ENCODE data around the gene P3H4.

Gene P3H4

GRCh38 chr17:41821776-41822175, 10.0 kb upstream of the P3H4 start:
- DNase-seq (ENCODE audit: insufficient read length, low spot score) = no peak
- TF ChIP-seq POU2F2 (IDR thresholded peaks at IDR 0.05; ENCODE audit: low read depth, low read length) (no peak), SPI1 (IDR thresholded peaks at IDR 0.05; ENCODE audit: low read depth, low read length) (no peak), PAX5 (IDR thresholded peaks at IDR 0.05; ENCODE audit: insufficient read depth, low read length, severe bottlenecking) (no peak), TAF1 (IDR thresholded peaks at IDR 0.05; ENCODE audit: low read depth, low read length) (no peak), POLR2A (IDR thresholded peaks at IDR 0.05; ENCODE audit: low read depth, low read length) (no peak), POLR2AphosphoS5 (IDR thresholded peaks at IDR 0.05; ENCODE audit: low read depth, low read length) (no peak)
- FAIRE-seq = no peak

- TF ChIP-seq PAX5 (IDR thresholded peaks at IDR 0.05; ENCODE audit: insufficient read depth, low read length, severe bottlenecking) = no peak
- no peak for TF ChIP-seq POLR2AphosphoS5 (IDR thresholded peaks at IDR 0.05; ENCODE audit: low read depth, low read length)
- FAIRE-seq (no peak), DNase-seq (ENCODE audit: insufficient read length, low spot score) (no peak)
These were observed 6.3 kb upstream of the P3H4 start for GRCh38 chr17:41818024-41818423.

- no peak for TF ChIP-seq SPI1 (IDR thresholded peaks at IDR 0.05; ENCODE audit: low read depth, low read length)
- no peak for TF ChIP-seq POLR2AphosphoS5 (IDR thresholded peaks at IDR 0.05; ENCODE audit: low read depth, low read length)
- DNase-seq (ENCODE audit: insufficient read length, low spot score) = no peak
- FAIRE-seq = no peak
These were observed 5.0 kb upstream of the P3H4 start for GRCh38 chr17:41816637-41817320.

GRCh38 chr17:41814195-41814594, 2.4 kb upstream of the P3H4 start:
- DNase-seq (ENCODE audit: insufficient read length, low spot score) = no peak
- TF ChIP-seq PAX5 (IDR thresholded peaks at IDR 0.05; ENCODE audit: insufficient read depth, low read length, severe bottlenecking) = no peak
- no peak for TF ChIP-seq POLR2A (IDR thresholded peaks at IDR 0.05; ENCODE audit: low read depth, low read length)
- FAIRE-seq = no peak

- FAIRE-seq = no peak
- DNase-seq (ENCODE audit: insufficient read length, low spot score) = no peak
- no peak for TF ChIP-seq SPI1 (IDR thresholded peaks at IDR 0.05; ENCODE audit: low read depth, low read length)
- no peak for TF ChIP-seq POLR2A (IDR thresholded peaks at IDR 0.05; ENCODE audit: low read depth, low read length)
These were observed 2.0 kb upstream of the P3H4 start for GRCh38 chr17:41813699-41814124.

- TF ChIP-seq SPI1 (IDR thresholded peaks at IDR 0.05; ENCODE audit: low read depth, low read length) = no peak
- TF ChIP-seq TAF1 (IDR thresholded peaks at IDR 0.05; ENCODE audit: low read depth, low read length) = no peak
- DNase-seq (ENCODE audit: insufficient read length, low spot score) = no peak
- FAIRE-seq = no peak
These were observed 1.5 kb upstream of the P3H4 start for GRCh38 chr17:41813152-41813680.

GRCh38 chr17:41812381-41813151, 817 bp upstream of the P3H4 start, which contains the start of gene FKBP10:
Gene FKBP10, plus strand, starts transcription at chr17:41813004. Its CDS starts 31 bp downstream, at chr17:41813035.
- DNase-seq (ENCODE audit: insufficient read length, low spot score) (peak; percentile 59), FAIRE-seq (no peak)
- TF ChIP-seq POLR2AphosphoS5 (IDR thresholded peaks at IDR 0.05; ENCODE audit: low read depth, low read length) (no peak), TAF1 (IDR thresholded peaks at IDR 0.05; ENCODE audit: low read depth, low read length) (no peak), POLR2A (IDR thresholded peaks at IDR 0.05; ENCODE audit: low read depth, low read length) (no peak), PAX5 (IDR thresholded peaks at IDR 0.05; ENCODE audit: insufficient read depth, low read length, severe bottlenecking) (no peak), SPI1 (IDR thresholded peaks at IDR 0.05; ENCODE audit: low read depth, low read length) (no peak), POU2F2 (IDR thresholded peaks at IDR 0.05; ENCODE audit: low read depth, low read length) (no peak)

GRCh38 chr17:41810659-41811548, 845 bp downstream of the P3H4 start:
- TF ChIP-seq SPI1 (IDR thresholded peaks at IDR 0.05; ENCODE audit: low read depth, low read length) (no peak), TAF1 (IDR thresholded peaks at IDR 0.05; ENCODE audit: low read depth, low read length) (no peak), POU2F2 (IDR thresholded peaks at IDR 0.05; ENCODE audit: low read depth, low read length) (no peak), POLR2A (IDR thresholded peaks at IDR 0.05; ENCODE audit: low read depth, low read length) (no peak), POLR2AphosphoS5 (IDR thresholded peaks at IDR 0.05; ENCODE audit: low read depth, low read length) (no peak), PAX5 (IDR thresholded peaks at IDR 0.05; ENCODE audit: insufficient read depth, low read length, severe bottlenecking) (no peak)
- no peak for DNase-seq (ENCODE audit: insufficient read length, low spot score)
- no peak for FAIRE-seq

- DNase-seq (ENCODE audit: insufficient read length, low spot score) (no peak), FAIRE-seq (no peak)
- TF ChIP-seq POLR2A (IDR thresholded peaks at IDR 0.05; ENCODE audit: low read depth, low read length) (no peak), PAX5 (IDR thresholded peaks at IDR 0.05; ENCODE audit: insufficient read depth, low read length, severe bottlenecking) (no peak), SPI1 (IDR thresholded peaks at IDR 0.05; ENCODE audit: low read depth, low read length) (no peak), TAF1 (IDR thresholded peaks at IDR 0.05; ENCODE audit: low read depth, low read length) (no peak), POU2F2 (IDR thresholded peaks at IDR 0.05; ENCODE audit: low read depth, low read length) (no peak), POLR2AphosphoS5 (IDR thresholded peaks at IDR 0.05; ENCODE audit: low read depth, low read length) (no peak)
These were observed 4.9 kb downstream of the P3H4 start for GRCh38 chr17:41806685-41807445.

Measured in GM12891 (cell line).